Hematopoietic multipotent progenitor cell treated with erythropoietin and hydrocortisone succinate and interleukin-3 and kit ligand, for 8 days (in vitro differentiated cells): ENCODE results near the gene PRKAA2.
"Not testable (repeated sequence)": the region's sequence is repeated elsewhere in the genome, so short reads cannot be mapped to it uniquely, and the experiment has no call there.

ENCODE experiments used
- DNase-seq: peaks from one replicate; pipeline ENCODE4 v3.0.0-alpha.2; 2015

PRKAA2 gene

DNA sequence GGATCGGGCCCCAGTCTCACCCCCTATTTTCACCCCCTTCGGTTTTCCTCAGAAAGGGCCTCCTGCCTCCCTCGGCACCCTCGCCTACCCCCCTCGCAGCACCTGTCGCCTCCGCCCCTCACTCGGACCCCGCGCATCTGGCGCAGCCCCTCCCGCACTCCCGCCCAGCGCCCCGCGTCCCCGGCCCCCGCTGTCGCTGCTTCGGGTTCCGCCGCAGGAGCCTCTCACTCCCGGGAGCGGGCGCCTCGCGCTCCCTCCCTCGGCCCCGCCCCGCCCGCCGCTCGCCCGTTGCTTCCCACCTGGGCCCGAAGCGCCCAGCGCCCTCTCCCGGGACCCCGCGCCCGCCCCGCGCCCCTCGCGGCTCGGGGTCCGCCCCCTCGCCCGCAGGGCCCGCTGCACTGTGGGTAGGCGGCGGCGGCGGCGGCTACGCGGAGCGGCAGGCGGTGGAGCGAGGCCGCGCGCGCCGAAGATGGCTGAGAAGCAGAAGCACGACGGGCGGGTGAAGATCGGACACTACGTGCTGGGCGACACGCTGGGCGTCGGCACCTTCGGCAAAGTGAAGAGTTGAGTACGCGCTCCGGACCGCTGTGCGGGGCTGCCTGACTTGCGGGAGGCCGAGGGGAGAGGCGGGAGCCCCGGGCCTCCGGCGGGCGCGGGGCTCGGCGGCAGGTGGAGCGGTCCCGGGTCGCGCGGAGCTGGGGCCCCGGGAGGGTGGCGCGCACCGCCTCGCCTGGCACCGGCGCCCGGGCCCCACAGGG lies at the start of gene PRKAA2:
TSS of gene PRKAA2 (plus strand) at position 396 of the 758 bp plus-strand sequence. CDS start at position 470, 74 bp downstream.
- DNase-seq = no peak

DNA sequence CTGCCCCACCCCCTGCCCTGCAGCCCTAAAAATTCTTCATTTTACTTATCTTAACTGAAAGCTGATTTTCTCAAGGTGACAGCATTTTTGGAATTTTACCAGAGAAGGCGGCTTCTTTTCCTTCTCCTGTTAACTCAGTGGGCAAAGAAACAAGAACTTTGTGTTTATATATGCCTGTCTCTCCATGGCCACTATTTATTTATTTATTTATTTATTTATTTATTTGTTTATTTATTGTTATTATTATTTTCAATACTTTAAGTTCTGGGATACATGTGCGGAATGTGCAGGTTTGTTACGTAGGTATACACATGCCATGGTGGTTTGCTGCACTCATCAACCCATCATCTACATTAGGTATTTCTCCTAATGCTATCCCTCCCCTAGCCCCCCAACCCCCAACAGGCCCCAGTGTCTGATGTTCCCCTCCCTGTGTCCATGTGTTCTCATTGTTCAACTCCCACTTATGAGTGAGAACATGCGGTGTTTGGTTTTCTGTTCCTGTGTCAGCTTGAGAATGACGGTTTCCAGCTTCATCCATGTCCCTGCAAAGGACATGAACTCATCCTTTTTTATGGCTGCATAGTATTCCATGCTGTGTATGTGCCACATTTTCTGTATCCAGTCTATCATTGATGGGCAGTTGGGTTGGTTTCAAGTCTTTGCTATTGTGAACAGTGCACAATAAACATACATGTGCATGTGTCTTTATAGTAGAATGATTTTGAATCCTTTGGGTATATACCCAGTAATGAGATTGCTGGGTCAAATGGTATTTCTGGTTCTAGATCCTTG lies 49.5 kb upstream of the PRKAA2 start:
- not testable (repeated sequence) for DNase-seq

DNA sequence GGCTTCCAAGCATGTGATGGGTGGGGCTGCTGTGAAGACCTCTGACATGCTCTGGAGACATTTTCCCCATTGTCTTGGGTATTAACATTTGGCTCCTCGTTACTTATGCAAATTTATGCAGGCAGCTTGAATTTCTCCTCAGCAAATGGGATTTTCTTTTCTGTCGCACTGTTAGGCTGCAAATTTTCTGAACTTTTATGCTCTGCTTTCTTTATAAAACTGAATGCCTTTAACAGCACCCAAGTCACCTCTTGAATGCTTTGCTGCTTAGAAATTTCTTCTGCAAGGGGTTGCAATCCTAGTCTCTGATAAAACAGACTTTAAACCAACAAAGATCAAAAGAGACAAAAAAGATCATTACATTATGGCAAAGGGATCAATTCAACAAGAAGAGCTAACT lies 35.0 kb upstream of the PRKAA2 start:
- not testable (repeated sequence) for DNase-seq

DNA sequence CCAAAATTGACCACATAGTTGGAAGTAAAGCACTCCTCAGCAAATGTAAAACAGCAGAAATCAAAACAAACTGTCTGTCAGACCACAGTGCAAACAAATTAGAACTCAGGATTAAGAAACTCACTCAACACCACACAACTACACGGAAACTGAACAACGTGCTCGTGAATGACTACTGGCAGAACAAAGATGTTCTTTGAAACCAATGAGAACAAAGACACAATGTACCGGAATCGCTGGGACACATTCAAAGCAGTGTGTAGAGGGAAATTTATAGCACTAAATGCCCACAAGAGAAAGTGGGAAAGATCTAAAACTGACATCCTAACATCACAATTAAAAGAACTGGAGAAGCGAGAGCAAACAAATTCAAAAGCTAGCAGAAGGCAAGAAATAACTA lies 34.3 kb upstream of the PRKAA2 start:
- DNase-seq = not testable (repeated sequence)

DNA sequence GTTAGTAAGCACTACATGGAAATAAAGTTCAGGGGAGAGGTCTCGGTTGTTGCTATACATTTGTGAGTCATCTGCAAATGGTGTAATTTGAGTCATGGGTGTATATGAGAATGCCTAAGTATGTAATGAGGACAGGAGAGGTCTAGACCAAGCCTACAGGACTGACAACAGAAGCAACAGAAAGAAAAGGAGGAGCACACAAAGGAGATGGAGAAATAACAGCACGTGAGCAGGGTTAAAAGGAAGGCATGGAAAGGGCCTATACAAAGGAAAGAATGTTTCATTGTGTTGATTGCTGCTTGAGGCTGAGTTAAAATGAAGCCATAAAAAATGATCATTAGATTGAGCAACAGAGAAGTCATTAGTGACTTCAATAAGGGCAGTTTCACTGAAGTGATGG lies 28.0 kb upstream of the PRKAA2 start:
- no peak for DNase-seq

DNA sequence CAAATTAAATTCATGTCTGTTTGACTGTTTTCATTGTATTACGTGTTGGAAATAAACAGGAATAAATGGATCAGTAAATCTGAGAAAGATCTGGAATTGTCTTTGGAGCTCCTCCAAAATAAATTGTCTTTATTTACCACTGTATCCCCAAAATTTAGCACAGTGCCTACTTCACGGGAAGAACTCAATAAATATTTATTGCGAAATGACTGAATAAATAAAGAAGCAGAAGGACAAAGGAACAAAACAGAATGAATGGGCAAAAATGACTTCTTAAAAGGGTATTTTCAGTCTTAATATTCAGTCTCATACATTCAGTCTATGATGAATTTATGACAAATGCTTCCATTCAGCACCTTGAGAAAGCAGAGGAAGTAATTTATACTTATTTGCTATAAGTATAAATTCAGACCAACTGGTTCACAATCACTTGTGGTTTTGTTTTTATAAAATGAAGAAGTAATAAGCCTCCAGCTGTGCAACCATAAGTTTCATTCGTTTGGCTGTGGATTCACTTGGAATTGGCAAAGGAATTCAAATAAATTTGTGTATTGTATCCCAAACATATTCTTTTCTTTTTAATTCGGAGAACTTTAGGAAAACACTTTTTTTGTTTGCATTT lies 19.2 kb upstream of the PRKAA2 start:
- DNase-seq = no peak

DNA sequence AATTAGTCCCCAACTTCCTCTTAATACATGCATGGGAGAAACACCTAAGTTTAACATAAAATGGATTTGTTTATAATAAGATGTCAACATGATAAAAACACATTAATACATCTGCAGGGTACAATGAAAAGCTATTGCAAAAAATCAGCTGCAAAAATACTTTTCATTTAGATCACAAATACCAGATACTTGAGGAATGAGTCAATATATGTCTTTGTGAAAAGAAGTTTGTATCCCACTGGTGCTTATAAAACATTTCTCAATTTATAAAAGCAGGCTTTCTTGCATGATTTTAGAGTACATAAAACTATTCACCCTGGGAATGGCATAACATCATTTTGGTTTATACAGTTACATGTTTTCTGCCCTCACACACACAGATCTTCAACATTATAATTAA lies 18.6 kb upstream of the PRKAA2 start:
- DNase-seq = no peak

DNA sequence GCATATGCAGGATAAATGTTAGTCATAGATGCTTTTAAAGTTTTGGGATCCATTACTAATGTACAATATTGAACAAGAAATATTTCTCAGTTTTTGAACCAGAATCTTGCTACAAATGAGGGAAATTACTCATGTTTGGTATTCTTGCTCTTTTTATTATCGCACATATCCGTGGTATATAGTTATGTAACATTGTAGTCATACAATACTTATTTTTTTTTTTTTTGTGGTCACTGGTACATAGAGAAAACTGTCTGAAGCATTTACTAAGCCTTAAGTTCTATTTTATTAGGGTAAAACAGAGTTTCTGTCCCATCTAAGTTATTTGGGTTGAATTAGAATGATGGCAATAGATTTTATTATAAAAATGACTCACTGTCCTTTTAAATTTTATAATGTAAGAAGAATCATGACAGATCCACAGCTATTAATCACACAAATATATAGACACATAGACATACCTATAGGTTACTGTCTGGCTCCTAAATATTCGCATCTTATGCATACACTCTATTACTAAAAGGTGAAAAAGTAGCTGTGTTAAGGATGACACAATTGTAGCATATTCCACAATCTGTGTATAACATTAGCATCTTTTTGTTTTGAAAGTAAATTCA lies 18.0 kb upstream of the PRKAA2 start:
- no peak for DNase-seq

DNA sequence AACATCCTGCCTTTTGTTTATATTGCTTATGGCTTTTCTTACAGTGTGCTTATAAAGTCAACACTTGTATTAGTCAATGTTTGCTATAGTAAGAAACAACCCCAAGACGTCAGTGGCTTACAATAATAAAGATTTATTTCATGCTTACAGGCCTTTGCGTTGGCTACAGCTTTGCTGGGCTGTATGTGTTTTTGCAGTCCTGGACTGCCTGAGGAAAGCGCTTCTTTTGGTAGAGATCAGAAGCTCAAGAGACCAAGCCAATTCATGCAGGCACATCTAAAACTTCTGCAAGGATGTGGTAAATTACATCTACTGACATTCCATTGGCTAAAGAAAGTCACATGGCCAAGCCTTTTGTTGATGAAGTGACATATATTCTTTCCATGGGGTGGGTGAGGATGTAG lies 17.5 kb upstream of the PRKAA2 start:
- no peak for DNase-seq

DNA sequence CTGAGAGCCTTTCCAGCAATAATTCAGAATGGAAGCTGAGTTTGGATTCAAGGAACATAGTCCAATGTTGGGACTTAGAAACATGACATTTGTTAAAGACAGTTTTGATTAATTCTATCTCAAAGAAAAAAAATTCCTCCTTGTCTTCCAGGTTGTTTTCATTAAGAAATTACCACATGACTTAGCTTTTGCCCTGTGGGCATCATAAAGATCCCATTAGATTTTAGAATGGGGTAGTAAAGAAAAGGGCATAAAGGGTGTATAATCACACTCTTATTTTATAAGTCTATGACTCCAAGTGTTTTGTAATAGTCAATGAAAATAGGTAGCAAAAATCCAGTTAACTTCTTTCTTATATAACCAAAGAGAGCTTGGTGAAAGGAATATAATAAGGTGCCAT lies 14.3 kb upstream of the PRKAA2 start:
- no peak for DNase-seq

DNA sequence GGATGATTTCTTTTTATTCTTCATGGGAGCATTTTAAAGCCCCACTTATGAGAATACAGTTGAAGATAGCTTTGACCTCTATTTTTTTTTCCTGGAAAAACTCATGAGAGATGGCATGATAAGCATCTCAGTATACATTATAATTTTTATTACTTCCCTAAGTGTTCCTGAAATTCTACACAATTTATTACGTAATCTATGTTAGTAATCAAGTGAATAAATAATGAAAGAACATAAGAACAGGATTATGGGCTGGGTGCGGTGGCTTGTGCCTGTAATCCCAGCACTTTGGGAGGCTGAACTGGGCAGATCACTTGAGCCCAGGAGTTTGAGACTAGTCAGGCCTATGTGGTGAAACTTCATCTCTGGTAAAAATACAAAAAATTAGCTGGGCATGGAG lies 13.2 kb upstream of the PRKAA2 start:
- no peak for DNase-seq

DNA sequence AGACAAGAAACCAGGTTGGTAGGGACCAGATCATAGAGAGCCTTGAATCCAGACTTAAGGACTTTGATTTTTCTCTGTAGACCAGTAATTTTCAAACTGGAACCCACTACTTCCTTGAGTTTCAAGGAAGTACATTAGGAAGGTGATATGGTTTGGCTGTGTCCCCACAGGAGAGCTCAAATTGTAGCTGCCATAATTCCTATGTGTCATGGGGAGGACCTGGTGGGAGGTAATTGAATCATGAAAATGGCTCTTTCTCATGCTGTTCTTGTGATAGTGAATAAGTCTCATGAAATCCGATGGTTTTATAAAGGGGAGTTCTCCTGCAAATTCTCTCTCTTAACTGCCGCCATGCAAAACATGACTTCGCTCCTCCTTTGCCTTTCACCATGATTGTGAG lies 10.1 kb upstream of the PRKAA2 start:
- DNase-seq = no peak

DNA sequence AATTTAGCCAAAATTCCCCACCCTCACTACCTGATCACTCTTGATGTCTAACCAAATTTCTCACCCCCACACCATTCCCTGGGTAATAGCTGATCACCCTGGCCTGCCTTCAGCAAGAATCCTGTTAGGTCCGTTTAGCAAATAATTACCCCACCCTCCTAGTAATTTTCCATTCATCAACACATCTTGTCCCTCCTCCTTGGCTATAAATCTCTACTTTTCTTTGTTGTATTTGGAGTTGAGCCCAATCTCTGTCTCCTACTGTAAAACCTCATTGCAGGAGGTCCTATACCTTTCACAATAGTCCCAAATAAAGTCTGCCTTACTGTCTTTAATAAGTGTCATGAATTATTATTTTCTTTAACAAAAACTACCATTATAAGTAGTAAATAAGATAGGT lies 6.9 kb upstream of the PRKAA2 start:
- no peak for DNase-seq

DNA sequence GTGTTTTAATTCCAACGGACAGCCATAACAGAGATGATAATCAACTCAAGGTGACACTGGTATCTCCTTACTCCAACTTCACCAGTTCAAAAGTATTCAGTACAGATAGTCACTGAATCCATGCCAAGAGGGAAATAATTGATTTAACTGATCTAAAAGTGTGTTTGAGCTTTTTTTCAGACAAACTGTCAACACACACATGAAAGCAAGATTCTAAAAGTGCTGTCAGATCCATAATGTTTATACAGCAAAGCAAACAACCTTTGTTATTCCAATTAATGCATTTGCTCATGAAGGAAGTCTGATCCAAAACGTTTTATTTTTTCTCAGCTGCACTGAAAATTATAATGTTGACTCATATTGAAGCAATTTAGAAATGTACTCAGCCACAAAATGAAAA lies 5.9 kb upstream of the PRKAA2 start:
- DNase-seq = no peak

DNA sequence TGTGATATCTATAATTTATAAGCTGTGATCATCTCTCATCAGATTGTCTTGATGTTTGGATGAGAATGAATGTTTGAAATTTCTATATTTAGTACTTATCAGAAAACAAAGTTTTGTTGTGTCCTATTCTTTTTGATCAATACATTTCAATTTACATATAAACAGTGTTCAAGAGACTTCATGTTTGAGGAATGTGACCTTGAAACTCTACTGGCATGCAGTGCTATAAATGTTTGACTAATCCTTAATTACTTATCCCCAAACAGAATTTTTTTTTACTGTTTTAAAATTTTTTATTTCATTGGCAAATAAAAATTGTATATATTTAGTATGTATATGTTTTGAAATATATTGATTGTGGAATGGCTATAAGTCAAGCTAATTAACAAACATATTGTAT lies 1.5 kb upstream of the PRKAA2 start:
- DNase-seq = no peak

DNA sequence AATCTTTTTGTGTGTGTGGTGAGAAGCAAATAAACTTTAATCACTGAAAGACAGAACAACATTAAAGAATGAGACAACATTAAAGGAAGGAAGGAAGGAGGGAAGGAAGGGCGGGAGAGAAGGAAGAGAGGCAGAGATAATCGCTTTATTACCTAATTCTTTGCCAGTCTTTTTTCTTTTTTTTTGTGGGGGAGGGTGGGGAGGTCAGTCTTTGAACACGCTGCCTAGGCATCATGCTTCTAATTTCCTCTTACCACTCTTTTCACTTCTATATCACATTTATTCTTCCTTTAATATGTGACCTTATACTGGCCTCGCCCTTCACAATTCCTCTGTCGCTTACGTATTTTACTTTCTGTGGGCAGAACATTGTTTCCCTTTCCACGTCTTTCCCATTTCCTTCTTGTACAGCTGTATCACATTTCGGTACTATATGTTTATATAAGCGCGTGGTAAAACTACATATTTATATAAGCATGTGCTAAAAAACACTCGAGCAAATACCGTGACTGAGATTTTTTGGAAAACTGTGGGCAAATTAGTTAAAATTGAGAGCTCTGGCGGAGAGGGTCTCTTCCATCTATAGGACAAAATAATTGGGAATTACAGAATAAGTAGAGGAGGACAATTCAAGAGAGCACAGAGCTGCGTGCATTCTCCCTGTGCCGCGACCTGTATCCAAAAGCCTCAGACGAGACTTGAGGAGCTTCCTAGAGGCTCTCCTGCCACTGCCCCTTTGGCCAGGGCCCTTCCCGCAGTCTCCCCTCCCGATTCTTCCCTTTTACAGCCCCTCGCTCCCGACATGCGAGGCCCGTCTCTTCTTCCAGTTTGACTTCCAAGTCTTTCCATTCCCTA lies 823 bp upstream of the PRKAA2 start:
- no peak for DNase-seq

DNA sequence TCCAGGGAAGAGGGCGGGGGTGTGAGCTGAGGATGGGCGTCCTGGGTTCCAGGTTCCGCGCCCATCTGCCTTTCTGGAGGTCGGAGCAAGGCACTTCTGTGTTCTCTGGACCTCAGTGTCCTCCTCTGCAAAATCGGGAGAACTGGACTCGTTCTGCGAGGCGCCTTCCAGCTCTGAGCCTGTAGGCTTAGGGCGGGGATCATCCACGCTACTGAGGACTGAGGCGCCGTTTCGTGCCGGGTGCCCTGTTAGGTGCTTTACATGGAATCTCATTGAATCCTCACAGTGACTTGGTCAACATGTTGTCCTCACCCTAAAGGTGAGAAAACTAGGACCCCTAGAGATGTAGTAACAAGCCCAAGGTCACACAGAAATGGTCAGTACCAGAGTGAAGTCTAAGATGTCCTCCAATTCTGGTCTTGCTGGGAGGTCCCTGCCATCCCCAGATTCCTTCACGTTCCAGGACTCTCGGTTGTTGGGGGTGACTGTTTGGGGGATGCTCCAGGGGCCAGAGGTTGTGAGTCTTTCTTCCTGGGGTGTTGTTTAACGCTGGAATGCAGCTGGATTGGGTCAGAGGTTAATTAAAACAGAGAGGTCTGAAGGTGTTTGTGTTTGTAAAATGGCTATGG lies 677 bp downstream of the PRKAA2 start:
- no peak for DNase-seq

DNA sequence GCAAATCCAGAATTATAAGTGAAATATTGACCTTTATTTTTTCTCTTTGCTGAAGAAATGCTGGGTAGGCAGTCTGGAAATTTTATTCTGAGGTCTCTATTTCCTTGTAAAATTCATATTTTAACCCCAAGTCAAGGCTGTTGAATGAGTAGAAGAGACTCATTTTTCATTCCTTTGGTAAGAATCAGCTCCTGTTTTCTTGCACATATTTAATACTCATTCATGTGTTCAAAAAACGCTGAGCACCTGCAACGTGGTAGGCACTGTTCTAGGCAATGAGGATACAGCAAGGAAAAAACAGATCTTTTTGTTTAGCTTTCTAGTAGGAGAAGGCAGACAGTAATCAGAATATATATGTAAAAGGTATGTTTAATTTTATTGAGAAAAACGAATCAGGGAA lies 1.5 kb downstream of the PRKAA2 start:
- no peak for DNase-seq

DNA sequence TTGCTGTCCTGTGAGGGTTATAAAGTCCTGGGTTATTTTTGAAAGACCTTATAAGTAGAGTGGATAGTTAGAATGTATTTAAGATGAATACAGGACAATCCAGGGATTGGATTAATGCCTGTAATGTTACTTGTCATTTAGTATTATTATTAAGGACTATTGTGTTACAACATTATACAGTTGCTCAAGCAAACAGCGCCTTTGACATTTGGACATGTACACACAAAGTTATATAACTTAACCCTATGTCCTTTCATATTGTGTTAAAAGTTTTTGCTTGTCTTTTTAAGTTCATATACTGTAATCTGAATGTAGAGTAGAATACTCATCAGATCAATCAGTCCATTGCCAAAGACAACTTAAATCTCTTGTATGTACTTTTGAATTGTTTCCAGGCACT lies 2.0 kb downstream of the PRKAA2 start:
- DNase-seq = no peak

DNA sequence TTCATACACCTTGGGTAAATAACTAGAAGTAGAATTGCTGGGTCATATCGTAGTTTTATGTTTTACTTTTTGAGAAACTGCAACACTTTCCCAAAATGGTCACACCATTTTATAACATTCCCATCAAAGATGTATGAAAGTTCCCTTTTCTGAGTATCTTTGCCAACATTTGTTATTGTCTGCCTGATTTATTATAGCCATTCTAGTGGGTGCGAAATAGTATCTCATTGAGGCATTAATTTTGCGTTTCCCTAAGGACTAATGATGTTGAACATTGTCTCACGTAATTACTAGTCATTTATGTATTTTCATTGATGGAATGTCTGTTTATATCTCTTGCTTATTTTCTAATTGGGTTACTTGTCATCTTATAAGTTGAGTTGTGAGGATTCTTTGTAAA lies 3.4 kb downstream of the PRKAA2 start:
- no peak for DNase-seq

DNA sequence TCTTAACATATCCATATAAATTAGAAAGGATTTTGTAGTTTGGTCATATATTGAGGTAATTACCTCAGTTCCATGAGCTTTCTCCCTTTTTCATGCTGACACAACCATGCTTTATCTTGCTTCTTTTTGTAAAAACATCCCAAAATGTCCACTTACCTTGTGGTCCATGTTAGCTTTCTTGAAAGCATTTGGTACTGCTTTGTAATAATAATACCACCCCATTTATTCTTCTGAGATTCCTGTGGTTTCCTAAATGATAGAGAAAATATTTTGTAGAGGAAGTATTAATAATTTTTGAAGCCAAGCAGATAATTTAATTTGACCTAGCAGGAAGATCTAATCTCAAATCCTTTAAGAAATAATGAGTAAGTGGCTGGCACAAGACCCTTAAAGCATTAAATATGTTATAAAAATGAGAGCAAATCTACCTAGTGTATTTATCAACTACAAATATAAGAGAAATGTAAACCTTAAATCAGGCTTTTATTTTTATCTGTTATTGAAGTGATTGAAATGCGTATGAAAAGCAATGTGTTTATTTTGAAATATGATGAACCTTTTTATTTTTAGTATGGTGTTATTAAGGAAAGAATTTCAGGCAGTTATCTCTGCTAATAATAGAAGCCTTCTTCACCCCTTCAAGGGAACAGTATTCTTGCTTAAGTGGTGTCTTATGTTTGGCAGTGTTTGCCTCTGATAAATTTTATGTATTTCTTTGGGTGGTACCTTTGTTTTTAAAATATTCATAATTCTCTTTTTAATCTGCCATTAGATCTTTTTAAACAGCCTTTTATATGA lies 9.2 kb downstream of the PRKAA2 start:
- DNase-seq = no peak
